ENCODE data around the gene KCNIP2.

- TF ChIP-seq CTCF (IDR thresholded peaks at IDR 0.05; ENCODE audit: low read depth, low read length): peak; percentile 80
- TF ChIP-seq EZH2phosphoT487 (IDR thresholded peaks at IDR 0.05; ENCODE audit: low read depth): no peak
These were observed 45.9 kb upstream of the KCNIP2 start for GRCh38 chr10:101889256-101890210.

Measured in OCI-LY3 (cell line).